Heart right ventricle (tissue), 16 donors: Measurements from ENCODE around the gene MPV17L2. TPM values are rescaled to one million over a fixed set of nuclear protein-coding genes. Genes with fewer than 3 reads are reported as not detected.

Experiments used
- ATAC-seq, 8 donors: fragments of 200-7000 bp; cut with Tn5 transposase; one replicate each; pipeline ENCODE4 v1.9.1; 2020; ENCODE audit warnings: mild to moderate bottlenecking in 8 of 8, moderate library complexity in 8 of 8, moderate number of reproducible peaks in 1 of 8
- DNase-seq, 2 donors: peaks; one replicate each; pipeline ENCODE4 v3.0.0-alpha.2; 2020
- H3K27ac ChIP-seq, 10 donors: fragments of 200-600 bp; sonication (generic) in 2 of 10; one replicate each; pipeline versions ENCODE4 v1.5.0 to v1.8.0; 2020 to 2022; ENCODE audit warnings: mild to moderate bottlenecking in 3 of 10
- H3K27me3 ChIP-seq, 7 donors: fragments of 200-600 bp; one replicate each; pipeline ENCODE4 v1.8.0; 2021 to 2022; ENCODE audit warnings: mild to moderate bottlenecking in 2 of 7
- H3K36me3 ChIP-seq, 9 donors: fragments of 200-600 bp; sonication (generic) in 1 of 9; one replicate each; pipeline versions ENCODE4 v1.5.0 to v1.8.0; 2020 to 2022; ENCODE audit warnings: mild to moderate bottlenecking in 2 of 9
- H3K4me1 ChIP-seq, 9 donors: fragments of 200-600 bp; sonication (generic) in 1 of 9; one replicate each; pipeline versions ENCODE4 v1.5.0 to v1.8.0; 2020 to 2022; ENCODE audit warnings: mild to moderate bottlenecking in 4 of 9
- H3K4me3 ChIP-seq, 10 donors: fragments of 200-600 bp; sonication (generic) in 2 of 10; one replicate each; pipeline versions ENCODE4 v1.5.0 to v1.8.0; 2020 to 2022; ENCODE audit warnings: mild to moderate bottlenecking in 7 of 10, moderate library complexity in 2 of 10
- H3K9me3 ChIP-seq, 11 donors: fragments of 200-600 bp in 10 of 11; sonication (generic) in 2 of 11; one replicate each; pipeline versions ENCODE4 v1.5.0 to v1.8.0; 2013 to 2022; ENCODE audit warnings: mild to moderate bottlenecking in 2 of 11, control low read depth in 1 of 11, moderate library complexity in 1 of 11
- WGBS, 2 donors: extraction: QIAGEN DNeasy Blood & Tissue Kit; methylation state at CpG; one replicate each; pipeline ENCODE4 v1.1.7; 2013; ENCODE audit warnings: inconsistent platforms in 1 of 2; 5-methylcytosine and 5-hydroxymethylcytosine counted together
- intact Hi-C, 10 donors: fragments of 100-400 bp; cut with DNase I; formaldehyde crosslinking; loops; one replicate each; pipeline versions ENCODE4 v1.11.1 to v1.14.2; 2022
- polyA plus RNA-seq, 2 donors: library from polyadenylated mRNA; stranded (reverse); fragments of 200-250 nt; gene quantifications; one replicate each; pipeline ENCODE4 v1.2.3, GENCODE V29; 2013
- total RNA-seq, 10 donors: library from RNA; stranded (reverse); fragmentation: NEBNext Ultra II Directional in 3 of 10; extraction: Animal tissue kit (Norgen Biotek cat#: 25700) in 3 of 10; gene quantifications; one replicate each; pipeline versions ENCODE4 v1.2.1 to v1.2.4, GENCODE V29; 2021 to 2023
- TF ChIP-seq, protein P1 (sequence below), 9 donors: fragments of 200-600 bp; sonication (generic) in 2 of 9; IDR thresholded peaks; one replicate each; pipeline versions ENCODE4 v1.5.0 to v1.8.0; 2021 to 2022; ENCODE audit warnings: antibody characterized with exemption in 9 of 9, mild to moderate bottlenecking in 5 of 9, moderate library complexity in 1 of 9
- donor health status: Arrhythmogenic right ventricular cardiomyopathy.
- donor health status: ischemic (EF 13 %, LVEDD 7.1; RV severe dilation, severe dysfunction).
- donor health status: healthy with polysubstance abuse.
- donor health status: DM: no; HTN: yes; CAD: no.
- donor health status: DM: no; HTN: no; CAD: no.
- donor health status: ischemic (EF 25% LVEDD 6.9; RV normal size, moderate dysfunction).
- donor health status: ischemic (EF 25% LVEDD 5.7; RV mildly dilated, moderate dysfunction).
- donor health status: healthy.
- donor health status: DM: yes; HTN: yes; CAD: no.
- donor health status: Ischemic cardiomyopathy.
- donor health status: ischemic (EF 35%, LVEDD 5.7; RV mildly dilated, moderate dysfunction).
- donor health status: nonischemic (EF 11% LVEDD 7.7; RV severe dilation, severe dysfunction).
- donor health status: DM: yes; HTN: yes; CAD: no.
- donor health status: PGD.
- donor health status: ischemic (EF 29% LVEDD 5.4; RV normal size, mild dysfunction).
- donor health status: nonischemic (EF 23%, LVEDD 6.1; RV moderate dilation, normal function).

The MPV17L2 gene
- total and polyA plus RNA-seq, 12 donors, result 10.6 to 61.9 (median 14.7) TPM

DNA sequence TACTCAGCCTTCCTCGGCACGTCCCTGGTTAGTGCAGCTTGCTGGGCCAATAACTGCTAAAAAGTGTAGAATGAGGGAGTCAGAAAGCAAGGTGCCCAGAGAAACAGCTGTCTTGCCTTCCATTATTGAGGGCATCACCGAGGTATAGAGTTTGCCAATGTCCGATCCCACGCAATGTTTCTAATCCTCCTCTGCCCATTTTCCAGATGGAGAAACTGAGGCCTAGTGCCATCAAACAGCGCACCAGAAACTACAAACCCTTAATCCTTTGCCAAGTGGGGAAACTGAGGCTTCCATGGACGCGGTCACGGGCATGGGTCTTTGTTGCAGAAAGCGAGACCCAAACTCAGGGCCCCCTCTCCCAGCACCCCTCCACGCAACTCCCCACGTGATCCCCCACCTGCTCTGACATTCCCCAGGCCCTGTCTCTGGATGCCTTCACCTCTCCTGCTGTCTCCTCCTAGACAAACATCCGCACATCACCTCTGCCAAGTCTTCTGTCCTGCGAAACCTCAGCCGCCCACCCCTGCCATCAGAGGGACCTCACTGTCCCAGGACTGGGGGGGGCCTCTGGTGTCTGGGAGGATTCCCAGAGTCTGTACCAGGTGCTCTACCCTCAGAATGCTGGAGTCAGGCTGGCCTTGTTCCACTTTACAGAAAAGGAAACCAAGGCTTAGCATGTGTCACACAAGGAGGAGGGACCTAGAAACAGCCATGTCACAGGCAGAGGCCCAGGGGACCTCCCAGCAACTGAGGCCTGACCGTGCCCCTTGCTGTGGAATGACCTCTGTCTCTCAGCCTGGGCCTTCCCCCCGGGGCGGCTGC is 34.1 kb downstream of the MPV17L2 start:
- ATAC-seq (no peak), DNase-seq (no peak)
- Histone ChIP-seq H3K36me3 (no peaks in the 10 kb centered on the region), H3K27ac (peak overlapping the region in 2 of 10 donors; percentile 33 to 34), H3K27me3 (peaks cover 9 to 71% (median 55%) of the 10 kb centered on the region in 7 donors), H3K4me3 (no peak overlapping the region), H3K9me3 (no peaks in the 10 kb centered on the region), H3K4me1 (peaks cover 17 to 49% (median 40%) of the 10 kb centered on the region in 9 donors)
- TF ChIP-seq, protein P1, sequence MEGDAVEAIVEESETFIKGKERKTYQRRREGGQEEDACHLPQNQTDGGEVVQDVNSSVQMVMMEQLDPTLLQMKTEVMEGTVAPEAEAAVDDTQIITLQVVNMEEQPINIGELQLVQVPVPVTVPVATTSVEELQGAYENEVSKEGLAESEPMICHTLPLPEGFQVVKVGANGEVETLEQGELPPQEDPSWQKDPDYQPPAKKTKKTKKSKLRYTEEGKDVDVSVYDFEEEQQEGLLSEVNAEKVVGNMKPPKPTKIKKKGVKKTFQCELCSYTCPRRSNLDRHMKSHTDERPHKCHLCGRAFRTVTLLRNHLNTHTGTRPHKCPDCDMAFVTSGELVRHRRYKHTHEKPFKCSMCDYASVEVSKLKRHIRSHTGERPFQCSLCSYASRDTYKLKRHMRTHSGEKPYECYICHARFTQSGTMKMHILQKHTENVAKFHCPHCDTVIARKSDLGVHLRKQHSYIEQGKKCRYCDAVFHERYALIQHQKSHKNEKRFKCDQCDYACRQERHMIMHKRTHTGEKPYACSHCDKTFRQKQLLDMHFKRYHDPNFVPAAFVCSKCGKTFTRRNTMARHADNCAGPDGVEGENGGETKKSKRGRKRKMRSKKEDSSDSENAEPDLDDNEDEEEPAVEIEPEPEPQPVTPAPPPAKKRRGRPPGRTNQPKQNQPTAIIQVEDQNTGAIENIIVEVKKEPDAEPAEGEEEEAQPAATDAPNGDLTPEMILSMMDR (IDR thresholded peaks at IDR 0.05), result no peak
- intact Hi-C loops, result loop anchor here in 1 of 10 donors (2.0 kb wide), 1 partner anchor 22 kb away; the partner anchor contains the start of gene RAB3A
- 81% methylated on average over 18 of the region's 18 CpGs for WGBS, 2 donors

DNA sequence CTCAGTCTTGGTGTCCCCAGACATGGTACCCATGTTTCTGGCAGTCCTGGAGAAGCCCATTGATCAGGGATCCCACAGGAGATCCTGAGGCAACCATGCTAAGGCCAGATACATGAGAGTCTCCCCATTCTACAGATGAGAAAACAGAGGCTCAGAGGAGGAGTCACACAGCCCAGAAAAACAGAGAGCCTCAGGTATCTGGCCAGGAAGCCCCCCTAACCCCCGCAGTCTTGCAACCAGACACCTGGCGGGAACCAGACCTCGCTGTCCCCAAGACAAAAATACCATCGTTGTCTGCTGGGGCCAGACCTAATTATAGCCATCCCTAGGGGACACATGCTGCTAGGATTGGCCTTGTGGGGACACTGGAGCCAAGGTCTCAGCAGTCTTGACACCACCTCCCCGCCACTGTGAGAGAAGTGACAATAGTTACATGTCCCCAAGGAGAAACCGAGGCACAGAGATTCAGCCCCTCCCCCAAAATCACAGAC is 34.8 kb downstream of the MPV17L2 start:
- H3K27ac ChIP-seq, result peak overlapping the region in 2 of 10 donors; percentile 14 to 34
- ATAC-seq (peak in 1 of 8 donors; percentile 17), DNase-seq (no peak)

DNA sequence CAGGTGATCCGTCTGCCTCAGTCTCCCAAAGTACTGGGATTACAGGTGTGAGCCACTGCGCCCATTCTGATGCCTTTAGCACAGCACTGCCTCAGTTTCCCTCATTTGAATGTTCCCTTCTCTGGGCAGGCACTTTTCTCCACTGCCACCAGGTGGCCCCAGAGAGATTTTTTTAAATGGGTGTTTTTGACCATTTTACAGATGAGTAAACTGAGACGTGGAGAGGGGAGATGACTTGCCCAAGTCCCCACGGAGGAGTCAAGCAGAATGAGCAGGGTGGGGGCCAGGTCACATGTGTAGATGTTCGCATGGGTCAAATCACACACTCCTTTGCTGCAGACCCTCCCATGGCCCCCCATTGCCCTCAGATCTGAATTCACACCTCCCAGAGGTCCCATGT is 36.5 kb downstream of the MPV17L2 start:
- TF ChIP-seq, protein P1 (IDR thresholded peaks at IDR 0.05), result peak in 7 of 9 donors; percentile 10 to 51 (median 32)
- 69 to 78% methylated on average over 5 of the region's 5 CpGs for WGBS, 2 donors
- peaks cover 13 to 91% (median 75%) of the 10 kb centered on the region in 7 donors for H3K27me3 ChIP-seq
- H3K4me3 ChIP-seq, result no peak overlapping the region
- H3K27ac ChIP-seq, result no peak overlapping the region
- H3K9me3 ChIP-seq, result peaks cover 0 to 13% (median 6%) of the 10 kb centered on the region in 11 donors
- no peaks in the 10 kb centered on the region for H3K36me3 ChIP-seq
- intact Hi-C loops, result no loop called here
- H3K4me1 ChIP-seq, result peaks cover 17 to 41% (median 34%) of the 10 kb centered on the region in 9 donors
- ATAC-seq (no peak), DNase-seq (no peak)

More for the DNA sequence above, 34.8 kb downstream of the MPV17L2 start:
- intact Hi-C loops, result loop anchor here in 1 of 10 donors (2.0 kb wide), 1 partner anchor 23 kb away; the partner anchor contains the start of gene RAB3A
- WGBS, 2 donors, result 35 to 37% methylated on average over 6 of the region's 6 CpGs
- Histone ChIP-seq H3K9me3 (peaks cover 0 to 2% (median 0%) of the 10 kb centered on the region in 11 donors), H3K4me3 (no peak overlapping the region), H3K4me1 (peaks cover 17 to 49% (median 40%) of the 10 kb centered on the region in 9 donors), H3K27me3 (peaks cover 9 to 75% (median 61%) of the 10 kb centered on the region in 7 donors), H3K36me3 (no peaks in the 10 kb centered on the region)
- TF ChIP-seq, protein P1 (IDR thresholded peaks at IDR 0.05), result no peak

DNA sequence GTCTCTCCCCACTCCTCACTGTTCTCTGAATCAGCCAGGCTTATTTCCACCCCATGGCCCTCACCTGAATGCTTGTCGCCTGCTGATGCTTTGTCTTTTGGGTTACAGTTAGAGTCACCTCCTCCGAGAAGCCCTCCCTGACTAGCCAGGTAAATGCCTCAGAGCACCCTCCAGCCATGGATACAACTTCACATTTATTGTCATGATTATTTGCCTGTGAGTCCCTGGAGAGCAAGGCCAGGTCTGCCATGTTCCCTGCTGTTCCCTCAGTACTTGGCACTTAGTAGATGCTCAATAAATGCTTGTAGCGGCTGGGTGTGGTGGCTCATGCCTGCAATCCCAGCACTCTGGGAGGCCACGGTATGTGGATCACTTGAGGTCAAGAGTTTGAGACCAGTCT is 36.9 kb downstream of the MPV17L2 start:
- peaks cover 11 to 92% (median 76%) of the 10 kb centered on the region in 7 donors for H3K27me3 ChIP-seq
- no peak for DNase-seq

More for the DNA sequence above, 36.9 kb downstream of the MPV17L2 start:
- 81 to 87% methylated on average over 4 of the region's 4 CpGs for WGBS, 2 donors
- Histone ChIP-seq H3K36me3 (no peaks in the 10 kb centered on the region), H3K4me1 (peaks cover 14 to 36% (median 31%) of the 10 kb centered on the region in 9 donors), H3K9me3 (peaks cover 0 to 13% (median 6%) of the 10 kb centered on the region in 11 donors), H3K4me3 (no peak overlapping the region), H3K27ac (no peak overlapping the region)
- no peak for ATAC-seq
- TF ChIP-seq, protein P1 (IDR thresholded peaks at IDR 0.05), result no peak
- intact Hi-C loops, result no loop called here
